HG03066 (cell line): Measurements from ENCODE around the gene VDAC1.

Source experiments
- ATAC-seq: cut with Tn5 transposase; IDR thresholded peaks from one replicate; pipeline ENCODE4 v1.9.1; 2021; ENCODE audit warnings: low read depth; ENCODE audit not compliant: unreplicated experiment

VDAC1 gene

DNA sequence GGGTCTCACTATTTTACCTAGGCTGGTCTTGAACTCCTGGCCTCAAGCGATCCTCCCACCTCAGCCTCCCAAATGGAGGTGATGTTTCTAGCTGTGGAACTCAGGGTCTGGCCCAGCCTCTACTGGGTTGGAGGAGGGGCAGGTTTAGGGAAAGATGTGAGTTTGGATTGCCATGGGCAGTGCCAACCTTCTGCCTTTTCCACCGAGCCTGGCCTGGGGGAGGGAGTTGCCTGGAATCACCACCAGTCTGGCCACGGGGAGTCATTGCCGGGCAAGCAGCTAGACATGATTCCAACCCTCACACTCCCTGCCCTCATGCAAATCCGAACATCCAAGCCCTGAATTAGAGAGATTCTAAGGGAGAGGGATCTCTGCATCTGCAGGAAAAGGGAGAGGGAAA, 21.0 kb upstream of the VDAC1 start:
- ATAC-seq, result no peak

DNA sequence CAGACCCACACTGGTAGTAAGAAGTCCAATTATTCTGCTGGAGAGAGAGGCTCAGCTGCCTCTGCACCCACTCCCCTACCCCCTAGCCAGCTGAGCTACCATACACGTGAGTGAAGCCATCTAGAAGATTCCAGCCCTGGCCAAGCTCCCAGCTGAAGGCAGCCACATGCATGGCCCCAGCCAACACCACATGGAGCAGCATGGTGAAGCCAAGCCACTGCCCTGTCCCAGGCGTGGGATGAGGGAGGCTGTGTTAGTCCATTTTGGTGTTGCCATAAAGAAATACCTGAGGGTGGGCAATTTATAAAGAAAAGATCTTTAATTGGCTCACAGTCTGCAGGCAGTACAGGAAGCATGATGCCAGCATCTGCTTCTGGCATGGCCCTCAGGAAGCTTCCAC, 20.0 kb upstream of the VDAC1 start:
- no peak for ATAC-seq

DNA sequence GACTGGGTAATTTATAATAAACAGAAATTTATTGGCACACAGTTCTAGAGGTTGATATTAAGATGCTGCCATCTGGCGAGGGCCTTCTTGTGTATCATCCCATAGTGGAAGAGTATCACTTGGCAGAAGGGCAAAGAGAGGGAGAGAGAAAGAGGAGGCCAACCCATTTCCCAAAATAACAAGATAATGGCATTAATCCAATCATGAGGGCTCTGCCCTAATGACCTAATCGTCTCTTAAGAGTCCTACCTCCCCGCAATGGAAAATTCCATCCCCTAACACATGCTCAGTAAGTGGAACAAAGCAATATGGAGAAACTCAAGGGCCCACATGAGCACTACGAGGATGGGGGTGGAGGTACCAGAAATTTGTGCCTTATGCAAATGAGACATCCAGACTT, 17.6 kb upstream of the VDAC1 start:
- ATAC-seq, result no peak

DNA sequence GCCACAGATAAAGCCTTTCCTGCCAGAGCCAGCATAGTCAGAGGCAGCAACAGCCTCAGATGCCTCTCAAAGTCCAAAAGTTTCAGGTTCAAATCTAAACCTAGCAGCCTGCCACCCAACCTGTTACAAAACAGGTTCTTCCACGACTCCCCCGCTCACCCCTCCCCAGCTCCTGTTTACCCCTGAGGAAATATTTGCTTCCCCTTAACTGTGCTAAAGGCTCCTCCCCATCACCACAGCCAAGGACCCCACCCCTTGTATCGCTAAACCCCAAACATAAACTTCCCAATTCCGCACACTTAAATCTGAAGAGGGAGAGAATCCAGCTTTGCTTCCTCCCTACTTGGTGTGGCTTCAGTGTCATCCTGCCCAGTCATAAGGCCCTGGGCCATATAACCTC, 15.4 kb upstream of the VDAC1 start:
- no peak for ATAC-seq

DNA sequence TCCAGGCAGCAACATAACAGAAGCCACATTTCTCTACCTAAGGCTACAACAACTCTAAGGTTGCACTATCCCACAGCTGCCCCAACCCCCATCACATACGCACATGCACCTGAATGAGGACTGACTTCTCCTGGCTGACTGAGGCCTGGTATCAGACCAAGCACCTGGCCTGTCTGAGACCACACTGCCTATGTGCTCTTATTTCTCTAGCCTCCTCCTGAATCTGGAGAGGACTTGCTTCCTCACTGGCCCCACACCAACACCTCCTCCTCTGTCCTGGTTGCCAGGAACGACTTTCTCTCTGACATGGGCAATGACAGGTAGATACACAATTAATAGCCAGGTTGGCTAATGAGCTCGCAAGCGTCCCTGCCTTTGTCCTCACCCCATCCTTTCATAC, 14.9 kb upstream of the VDAC1 start:
- ATAC-seq, result no peak

DNA sequence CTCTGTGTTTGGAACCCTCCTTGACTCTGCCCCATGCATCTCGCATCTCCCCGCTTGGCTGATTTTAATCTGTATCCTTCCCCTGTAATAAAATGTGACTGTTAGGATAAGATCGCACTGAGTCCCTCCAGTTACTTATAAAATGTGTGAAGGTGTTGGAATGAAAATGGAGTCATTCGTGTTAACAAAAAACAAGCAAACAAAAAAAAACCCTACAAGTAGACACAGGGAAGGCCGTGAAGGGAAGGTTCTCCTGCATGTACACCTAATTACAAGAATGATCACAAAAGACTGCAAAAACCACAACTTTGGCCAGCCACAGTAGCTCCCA, 14.2 kb upstream of the VDAC1 start:
- ATAC-seq, result no peak

DNA sequence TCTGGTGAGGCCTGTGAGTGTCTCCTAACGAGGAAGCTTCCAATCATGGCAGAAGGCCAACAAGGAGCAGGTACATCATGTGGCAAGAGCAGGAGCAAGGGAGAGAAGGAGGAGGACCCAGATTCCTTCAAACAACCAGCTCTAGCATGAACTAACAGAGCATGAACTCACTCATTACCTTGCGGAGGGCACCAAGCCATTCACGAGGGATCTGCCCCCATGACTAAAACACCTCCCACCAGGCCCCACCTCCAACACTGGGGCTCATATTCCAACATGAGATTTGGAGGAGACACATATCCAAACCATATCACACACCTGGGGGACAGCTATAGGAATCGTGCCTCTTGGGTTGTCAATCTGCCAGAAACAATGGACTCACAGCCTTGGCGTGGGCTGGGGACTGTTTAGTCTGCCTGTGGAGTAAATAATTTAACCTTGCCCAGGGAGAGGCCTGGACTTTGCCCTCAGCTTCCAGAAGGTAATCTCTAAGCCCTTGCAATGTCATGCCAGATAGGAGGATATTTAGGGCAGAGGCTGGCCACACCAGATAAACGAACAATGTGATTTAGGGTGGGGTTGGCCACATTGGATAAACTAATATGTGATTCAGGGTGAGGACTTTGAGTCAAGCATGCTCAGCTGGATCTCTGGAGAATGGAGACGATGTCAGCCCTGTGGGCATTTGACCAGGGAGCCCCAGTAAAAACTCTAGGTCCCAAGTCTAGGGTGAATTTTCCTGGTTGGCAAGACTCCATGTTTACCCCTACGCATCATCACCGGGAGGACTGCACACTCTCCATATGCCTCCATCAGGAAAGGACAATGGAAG, 13.6 kb upstream of the VDAC1 start:
- no peak for ATAC-seq

DNA sequence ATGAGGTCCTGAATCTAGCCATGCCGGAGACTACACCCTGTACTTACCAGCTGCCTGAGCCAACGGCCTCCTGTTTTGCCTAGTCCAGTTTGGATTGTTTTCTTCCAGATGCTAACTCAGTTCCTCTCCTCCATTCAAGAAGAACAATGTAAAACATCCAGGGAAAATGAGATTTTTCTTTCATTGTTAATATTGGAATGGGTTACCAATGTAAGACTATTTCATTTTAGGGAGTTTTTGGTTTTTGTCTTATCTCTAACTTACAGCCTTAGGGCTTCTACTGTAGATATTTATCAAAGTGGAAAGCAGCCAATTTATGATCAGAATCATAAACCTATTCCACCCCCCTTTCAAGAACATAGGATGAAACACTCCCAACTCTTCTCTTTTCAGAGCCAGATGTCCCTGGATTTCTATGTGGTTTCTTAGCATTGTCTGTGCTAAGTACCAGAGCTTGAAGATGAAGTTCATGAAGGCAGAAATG, 3.5 kb upstream of the VDAC1 start:
- no peak for ATAC-seq

DNA sequence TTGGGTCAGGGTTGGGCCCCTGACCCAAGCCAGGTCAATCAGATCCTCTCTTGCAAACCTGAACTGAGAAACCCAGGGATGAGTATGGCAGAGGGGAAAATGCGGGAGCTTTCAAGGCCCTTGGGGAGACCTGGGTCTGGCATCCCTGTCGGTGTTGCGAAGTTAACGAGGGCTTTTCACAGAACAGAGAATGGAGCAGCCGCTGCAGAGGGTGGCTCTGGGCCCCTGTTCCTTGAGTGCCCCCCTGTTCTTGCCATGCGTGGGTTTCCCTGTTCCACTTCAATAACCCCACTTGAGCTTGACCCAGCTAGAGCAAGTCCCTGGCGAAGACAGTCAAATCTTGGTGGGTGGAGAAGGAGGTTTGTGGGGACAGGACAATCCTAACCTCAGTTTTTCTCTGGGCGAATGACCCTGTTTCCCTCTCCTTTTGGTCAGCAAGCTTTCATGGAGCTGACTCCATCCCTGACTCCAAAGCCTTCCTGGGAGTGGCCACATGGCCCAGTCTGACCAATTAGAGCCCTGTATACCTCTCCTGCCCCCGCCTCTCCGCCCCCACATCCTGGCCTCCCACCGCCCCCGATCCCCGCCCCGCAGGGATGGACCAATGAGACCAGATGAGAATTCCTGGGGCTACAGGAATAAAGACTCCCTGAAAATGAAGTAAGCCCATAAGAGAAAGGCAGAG, 2.9 kb upstream of the VDAC1 start:
- ATAC-seq, result no peak

DNA sequence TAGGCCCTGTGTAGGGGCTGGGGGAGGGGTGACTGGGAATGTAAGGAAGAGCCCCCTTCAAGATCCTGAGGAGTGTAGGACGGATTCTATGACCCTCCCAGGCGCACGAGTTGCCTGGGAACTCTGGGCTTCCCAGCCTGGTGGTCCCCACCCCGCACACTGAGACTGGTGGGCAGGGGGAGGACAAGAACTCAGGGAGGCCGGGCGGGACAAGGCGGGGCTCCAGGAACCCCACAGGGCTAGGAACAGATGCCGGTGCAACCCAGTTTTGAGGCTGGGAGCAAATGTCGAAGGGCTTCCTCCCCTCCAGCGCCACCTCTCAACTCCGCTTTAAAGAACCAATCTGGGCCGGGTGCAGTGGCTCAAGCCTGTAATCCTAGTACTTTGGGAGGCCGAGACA, 1.3 kb upstream of the VDAC1 start:
- no peak for ATAC-seq

DNA sequence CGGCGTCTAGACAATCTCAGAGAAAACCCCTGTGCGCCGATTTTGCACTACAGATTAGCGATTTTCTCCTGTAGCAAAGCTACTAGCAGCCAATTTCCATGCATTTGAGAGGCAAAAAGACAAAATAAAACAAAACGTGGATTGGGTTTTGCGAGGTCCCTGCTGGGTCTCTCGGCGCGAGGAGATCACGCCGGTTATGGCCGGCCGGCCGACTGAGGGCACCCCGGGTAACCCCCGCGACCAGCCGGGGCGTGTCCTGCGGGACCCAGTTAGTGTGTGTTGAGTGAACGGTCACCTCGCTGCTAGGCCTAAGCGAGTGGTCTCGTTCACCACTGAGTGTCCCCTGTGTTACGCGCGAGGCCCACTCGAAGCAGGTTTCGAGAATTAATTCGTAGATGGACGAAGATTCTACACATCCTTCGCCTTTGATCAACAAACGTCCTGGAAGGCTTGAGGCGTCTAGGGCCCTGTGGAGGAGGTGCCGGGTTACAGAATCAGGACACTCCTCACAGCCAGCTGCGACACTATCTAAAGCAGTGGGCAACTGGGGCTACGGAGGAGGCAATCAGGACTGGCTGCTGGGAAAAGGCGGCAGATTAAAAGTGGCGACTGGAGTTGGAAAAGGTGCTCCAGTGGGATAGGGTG, 764 bp upstream of the VDAC1 start:
- ATAC-seq, result no peak

DNA sequence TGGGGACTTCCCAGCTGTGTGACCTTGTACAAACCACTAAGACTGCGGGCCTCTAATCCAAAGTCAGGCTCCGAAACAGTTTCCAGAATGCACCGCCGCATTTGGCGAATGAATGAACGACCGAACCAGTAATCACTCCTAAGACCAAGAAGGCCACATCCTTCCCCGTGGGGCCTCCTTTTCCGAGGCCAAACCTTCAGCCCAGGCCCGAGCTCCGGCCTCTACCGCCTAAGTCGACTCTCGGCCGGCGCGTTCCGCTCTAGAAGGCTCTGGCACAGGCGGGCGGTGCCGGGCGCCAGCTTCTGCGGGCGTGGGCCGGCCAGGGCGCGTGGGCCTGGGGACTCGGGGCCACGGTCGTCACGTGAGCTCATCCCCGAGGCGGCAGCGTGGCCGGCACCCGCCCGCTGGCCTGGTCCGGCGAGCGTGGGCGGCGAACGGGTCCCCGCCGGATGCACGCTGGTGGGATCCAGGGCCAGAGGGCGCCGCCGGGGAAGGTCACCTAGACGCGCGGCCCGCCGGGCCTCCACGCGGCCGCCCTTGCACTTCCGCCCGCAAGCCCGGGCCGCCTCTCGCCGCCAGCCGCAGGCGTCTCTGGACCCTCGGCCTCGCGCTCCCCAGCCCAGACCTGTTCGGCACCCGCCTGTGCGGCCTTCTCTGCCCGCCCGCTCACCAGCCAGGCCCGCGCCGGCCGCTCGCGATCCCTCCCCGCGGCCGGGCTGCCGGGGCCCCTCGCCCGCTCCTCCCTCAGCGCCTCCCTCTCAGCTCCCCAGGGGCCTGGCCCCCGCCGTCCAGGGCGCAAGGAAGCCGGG, 754 bp downstream of the VDAC1 start:
- peak; percentile 27 for ATAC-seq

DNA sequence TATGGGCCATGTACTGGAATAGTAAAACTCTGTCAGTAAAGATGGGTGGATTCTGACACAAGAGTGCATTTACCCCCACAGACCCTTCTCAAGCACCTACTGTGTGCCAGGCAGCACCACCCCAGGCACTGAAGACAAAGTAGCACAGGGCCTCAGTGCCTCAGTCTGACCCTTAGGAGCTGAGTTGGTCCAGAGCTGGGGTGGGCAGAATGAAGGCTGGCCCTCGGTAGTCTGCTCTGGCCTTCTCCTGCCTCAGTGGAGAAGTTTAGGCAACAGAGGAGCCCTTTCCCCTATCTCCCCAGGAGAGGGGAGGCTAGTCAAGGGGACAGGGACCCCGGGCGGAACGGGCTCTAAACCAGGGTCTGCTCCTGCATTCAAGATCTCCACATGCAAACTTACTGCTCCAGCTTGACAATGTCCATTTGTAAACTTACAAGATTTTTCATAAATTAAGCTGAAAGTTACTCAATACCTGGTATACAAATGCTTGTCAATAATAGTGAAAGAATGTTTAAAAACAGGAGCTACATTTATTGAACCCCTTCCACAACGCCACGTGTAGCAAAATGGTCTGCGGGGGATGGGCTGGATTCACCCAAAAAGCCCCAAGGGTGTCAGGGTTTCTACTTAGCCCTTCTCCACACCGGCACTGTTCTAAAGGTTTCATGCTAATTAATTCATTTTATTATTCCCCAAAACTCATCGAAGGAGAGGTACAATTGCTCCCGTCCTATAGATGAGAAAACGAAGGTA, 1.5 kb downstream of the VDAC1 start:
- no peak for ATAC-seq

DNA sequence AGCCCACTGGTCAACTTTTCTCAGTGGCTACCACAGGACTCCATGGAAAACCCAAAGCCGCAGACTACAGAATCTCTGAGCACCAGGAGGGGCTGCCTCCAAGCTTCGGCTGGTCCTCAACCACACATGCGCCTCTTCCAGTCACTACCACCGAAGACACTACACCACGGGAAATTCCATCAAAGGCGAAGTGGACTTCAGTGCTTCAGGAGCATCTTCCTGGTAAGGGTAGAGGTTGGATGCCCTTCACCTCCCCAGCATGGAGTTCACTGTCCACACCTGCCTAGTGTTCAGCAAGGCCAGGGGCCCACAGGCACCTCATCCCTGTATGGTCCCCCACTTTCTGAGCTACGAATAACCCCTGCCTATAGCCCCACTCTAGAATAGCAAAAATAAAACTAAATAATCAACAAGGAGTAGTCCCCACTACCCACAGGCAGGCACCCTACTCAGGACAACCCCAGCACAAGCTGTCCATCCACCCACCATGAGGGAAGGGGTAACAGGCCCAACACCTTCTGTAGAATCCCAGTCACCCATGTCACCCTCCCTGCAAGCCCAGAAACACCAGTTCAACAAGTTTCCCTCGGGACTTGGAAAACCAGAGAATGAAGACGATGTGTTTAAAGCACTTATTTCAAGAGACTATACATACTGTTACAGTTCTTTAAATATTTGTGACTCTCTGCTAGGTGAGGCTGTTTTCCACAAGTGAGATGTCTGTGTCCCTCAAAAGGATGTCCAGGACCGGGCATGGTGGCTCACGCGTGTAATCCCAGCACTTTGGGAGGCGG, 2.6 kb downstream of the VDAC1 start:
- no peak for ATAC-seq

DNA sequence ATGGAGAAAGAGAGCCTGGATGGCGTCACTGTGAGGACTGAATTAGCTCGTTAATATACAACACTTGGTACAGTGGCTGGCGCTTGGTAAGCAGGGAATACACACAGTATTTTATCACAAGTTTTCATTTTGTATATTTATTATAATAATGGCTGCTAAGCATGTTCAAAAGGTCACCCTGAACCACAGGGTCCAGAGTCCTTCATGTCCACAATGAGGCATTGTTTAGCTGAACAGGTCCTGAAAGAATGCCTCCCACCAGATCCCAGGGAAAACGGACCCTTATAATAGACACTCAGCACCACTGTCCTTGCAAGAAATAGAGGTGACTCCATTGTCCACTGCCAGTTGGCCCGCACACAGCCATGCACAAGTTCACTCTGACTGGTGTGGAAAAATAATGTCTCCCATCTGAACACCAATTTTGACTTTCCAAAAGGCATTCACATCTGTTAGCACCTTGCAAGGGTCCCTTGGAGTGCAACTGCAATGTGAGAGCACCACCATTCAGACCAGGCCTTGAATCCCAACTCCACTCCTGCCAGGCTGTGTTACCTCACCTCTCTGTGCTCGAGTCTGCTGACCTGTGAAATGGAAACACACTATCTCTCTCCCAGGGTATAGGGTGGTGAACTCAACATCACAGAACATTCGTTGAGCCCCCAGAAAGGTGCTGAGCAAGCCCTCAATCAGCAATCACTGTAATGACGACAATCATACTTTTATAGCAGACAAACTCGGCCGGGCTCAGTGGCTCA, 3.9 kb downstream of the VDAC1 start:
- ATAC-seq, result no peak

DNA sequence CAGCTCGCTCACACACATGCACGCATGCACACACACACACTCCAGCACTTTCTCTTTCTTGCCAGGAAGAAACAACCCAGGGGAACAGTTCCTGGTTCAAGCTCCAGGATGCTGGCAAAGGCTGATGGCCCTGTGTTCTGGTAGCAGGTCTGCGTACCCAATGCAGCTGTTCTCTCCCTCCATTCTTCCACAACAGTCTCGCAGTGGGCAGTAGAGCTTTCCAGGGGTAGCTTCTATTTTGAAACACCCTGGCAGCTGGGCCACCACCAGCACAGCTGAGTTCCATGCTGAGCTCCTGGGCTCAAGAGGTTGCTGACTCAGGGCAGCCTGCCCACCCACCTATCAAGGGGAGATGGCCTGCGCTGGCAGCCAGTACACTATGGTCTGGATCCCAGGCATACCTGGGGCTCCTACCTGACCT, 4.7 kb downstream of the VDAC1 start:
- ATAC-seq, result no peak

DNA sequence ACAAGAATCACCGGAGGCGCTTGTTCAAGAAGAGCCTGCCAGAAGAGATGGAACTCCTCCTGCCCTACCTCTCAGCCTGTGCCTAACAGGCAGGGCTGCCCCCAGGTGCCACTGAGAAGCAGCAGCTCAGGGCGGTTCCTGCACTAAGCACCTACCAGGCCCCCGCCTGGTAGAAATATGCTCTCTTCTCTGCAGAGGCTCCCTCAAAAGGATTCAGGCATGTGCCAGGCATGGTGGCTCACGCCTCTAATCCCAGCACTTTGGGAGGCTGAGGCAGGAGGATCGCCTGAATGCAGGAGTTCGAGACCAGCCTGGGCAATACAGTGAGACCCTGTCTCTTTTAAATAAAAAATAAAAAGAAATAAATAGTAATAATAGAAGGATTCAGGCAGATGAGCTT, 6.0 kb downstream of the VDAC1 start:
- ATAC-seq, result no peak

DNA sequence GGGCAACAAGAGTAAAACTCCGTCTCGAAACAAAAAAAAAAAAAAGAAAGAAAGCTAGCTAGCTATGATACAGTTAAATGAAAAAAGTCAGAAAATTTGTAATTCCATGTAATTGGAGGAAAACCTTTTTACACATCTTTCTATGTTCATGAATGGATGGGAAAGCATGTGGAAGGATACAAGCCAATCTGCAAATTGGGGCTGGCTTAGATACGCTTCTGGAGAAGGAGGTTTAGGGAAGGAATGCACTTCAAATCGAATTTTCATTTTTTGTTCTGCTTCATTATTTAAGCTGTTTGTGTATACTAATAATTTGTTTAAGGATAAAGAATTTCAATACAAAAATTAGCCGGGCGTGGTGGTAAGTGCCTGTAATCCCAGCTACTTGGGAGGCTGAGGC, 6.7 kb downstream of the VDAC1 start:
- no peak for ATAC-seq
